ENCODE data around the gene CDC14C.

CDC14C gene

GRCh38 chr7:48933549-48934085 is 9.3 kb downstream of the CDC14C start:
- DNase-seq (ENCODE audit: low read depth, low spot score) = no peak
- no peak overlapping the region for H3K4me3 ChIP-seq (ENCODE audit: low read depth, low read length)
- POLR2A ChIA-PET = no interaction called here
- CTCF ChIA-PET = no interaction called here
- TF ChIP-seq, protein P1, sequence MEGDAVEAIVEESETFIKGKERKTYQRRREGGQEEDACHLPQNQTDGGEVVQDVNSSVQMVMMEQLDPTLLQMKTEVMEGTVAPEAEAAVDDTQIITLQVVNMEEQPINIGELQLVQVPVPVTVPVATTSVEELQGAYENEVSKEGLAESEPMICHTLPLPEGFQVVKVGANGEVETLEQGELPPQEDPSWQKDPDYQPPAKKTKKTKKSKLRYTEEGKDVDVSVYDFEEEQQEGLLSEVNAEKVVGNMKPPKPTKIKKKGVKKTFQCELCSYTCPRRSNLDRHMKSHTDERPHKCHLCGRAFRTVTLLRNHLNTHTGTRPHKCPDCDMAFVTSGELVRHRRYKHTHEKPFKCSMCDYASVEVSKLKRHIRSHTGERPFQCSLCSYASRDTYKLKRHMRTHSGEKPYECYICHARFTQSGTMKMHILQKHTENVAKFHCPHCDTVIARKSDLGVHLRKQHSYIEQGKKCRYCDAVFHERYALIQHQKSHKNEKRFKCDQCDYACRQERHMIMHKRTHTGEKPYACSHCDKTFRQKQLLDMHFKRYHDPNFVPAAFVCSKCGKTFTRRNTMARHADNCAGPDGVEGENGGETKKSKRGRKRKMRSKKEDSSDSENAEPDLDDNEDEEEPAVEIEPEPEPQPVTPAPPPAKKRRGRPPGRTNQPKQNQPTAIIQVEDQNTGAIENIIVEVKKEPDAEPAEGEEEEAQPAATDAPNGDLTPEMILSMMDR (IDR thresholded peaks at IDR 0.05; ENCODE audit: insufficient read depth, low read length, missing control alignments) = no peak

DNA sequence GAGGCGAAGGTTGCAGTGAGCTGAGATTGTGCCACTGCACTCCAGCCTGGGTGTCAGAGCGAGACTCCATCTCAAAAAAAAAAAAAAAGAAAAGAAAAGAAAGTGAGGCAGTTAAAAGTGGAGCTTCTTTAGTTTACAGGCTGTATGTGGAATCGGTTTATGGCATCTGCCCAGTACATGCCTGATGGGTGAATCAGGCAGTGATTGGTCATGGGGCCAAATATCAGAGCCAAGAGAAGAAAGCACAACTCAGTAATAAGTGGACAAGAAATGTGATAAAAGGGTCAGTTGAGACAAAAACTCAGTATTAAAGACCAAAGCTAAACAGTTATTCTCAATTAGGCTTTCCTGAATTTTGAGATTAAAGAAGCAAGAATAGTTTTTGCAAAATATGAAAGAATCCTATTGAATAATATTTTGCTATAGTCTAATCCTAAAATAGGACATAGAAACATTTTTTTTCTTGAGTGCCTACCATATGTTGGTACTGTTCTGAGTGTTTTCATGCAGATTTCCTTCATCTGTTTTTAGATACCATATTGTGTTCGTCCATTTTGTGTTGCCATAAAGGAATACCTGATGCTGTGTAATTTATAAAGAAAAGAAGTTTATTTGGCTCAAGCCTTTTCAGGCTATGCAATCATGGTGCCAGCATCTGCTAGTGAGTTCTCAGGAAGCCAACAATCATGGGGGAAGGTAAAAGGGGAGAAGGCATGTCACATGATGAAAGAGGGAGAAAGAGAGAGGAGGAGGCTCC is 14.4 kb downstream of the CDC14C start:
- ChIA-PET CTCF (no interaction called here), POLR2A (no interaction called here)
- no peak overlapping the region for H3K4me3 ChIP-seq (ENCODE audit: low read depth, low read length)
- no peak for DNase-seq (ENCODE audit: low read depth, low spot score)
- TF ChIP-seq, protein P1 (IDR thresholded peaks at IDR 0.05; ENCODE audit: insufficient read depth, low read length, missing control alignments) = no peak

GRCh38 chr7:48943279-48943990 is 19.1 kb downstream of the CDC14C start:
- no peak for DNase-seq (ENCODE audit: low read depth, low spot score)
- ChIA-PET CTCF (no interaction called here), POLR2A (no interaction called here)
- TF ChIP-seq, protein P1 (IDR thresholded peaks at IDR 0.05; ENCODE audit: insufficient read depth, low read length, missing control alignments) = no peak
- no peak overlapping the region for H3K4me3 ChIP-seq (ENCODE audit: low read depth, low read length)

DNA sequence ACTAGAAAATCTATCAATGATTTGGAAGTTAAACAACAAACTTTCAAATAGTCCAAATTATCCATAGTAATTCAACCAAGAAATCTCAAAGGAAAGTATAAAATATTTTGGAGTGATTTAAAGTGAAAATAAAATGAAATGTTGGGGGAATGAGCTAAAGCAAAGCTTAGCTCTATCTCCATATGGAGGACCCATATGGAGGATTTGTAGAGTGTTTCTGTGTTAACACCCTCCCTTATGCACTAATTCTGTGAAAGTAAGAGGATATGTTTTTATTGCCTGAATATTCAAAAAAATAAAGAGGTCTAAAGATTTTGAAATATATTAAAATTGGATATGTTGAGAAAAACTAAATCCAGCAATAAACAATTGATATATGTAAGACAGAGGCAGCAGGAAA is 31.6 kb downstream of the CDC14C start:
- H3K4me3 ChIP-seq (ENCODE audit: low read depth, low read length) = no peak overlapping the region
- POLR2A ChIA-PET = no interaction called here
- DNase-seq (ENCODE audit: low read depth, low spot score) = no peak
- TF ChIP-seq, protein P1 (IDR thresholded peaks at IDR 0.05; ENCODE audit: insufficient read depth, low read length, missing control alignments) = no peak
- CTCF ChIA-PET = no interaction called here

- TF ChIP-seq, protein P1 (IDR thresholded peaks at IDR 0.05; ENCODE audit: insufficient read depth, low read length, missing control alignments) = no peak
- CTCF ChIA-PET = no interaction called here
- DNase-seq (ENCODE audit: low read depth, low spot score) = no peak
- POLR2A ChIA-PET = no interaction called here
- no peak overlapping the region for H3K4me3 ChIP-seq (ENCODE audit: low read depth, low read length)
Measured at GRCh38 chr7:48959676-48960075, 35.3 kb downstream of the CDC14C start.

GRCh38 chr7:48962821-48963505 is 38.6 kb downstream of the CDC14C start:
- CTCF ChIA-PET = no interaction called here
- TF ChIP-seq, protein P1 (IDR thresholded peaks at IDR 0.05; ENCODE audit: insufficient read depth, low read length, missing control alignments) = no peak
- no peak for DNase-seq (ENCODE audit: low read depth, low spot score)
- POLR2A ChIA-PET = no interaction called here
- no peak overlapping the region for H3K4me3 ChIP-seq (ENCODE audit: low read depth, low read length)
